Measurements from ENCODE around the gene NUMB.

Gene NUMB

GRCh38 chr14:73265721-73266046 is 192.7 kb downstream of the NUMB start:
- no peaks in the 10 kb centered on the region for H3K36me3 ChIP-seq (ENCODE audit: insufficient read depth)
- no peaks in the 10 kb centered on the region for H3K27me3 ChIP-seq (ENCODE audit: insufficient read depth, low read depth)
- no peak overlapping the region for H3K27ac ChIP-seq
- H3K4me3 ChIP-seq (IDR thresholded peaks at IDR 0.05; ENCODE audit: insufficient read depth, low read depth, low read length) = no peak overlapping the region
- H2AFZ ChIP-seq (ENCODE audit: low read depth) = no peak overlapping the region
- no peaks in the 10 kb centered on the region for H3K79me2 ChIP-seq (ENCODE audit: insufficient read depth, low read depth)
- no peak overlapping the region for H3K9ac ChIP-seq
- no peak for TF ChIP-seq CTCF (conservative IDR thresholded peaks at IDR 0.05; ENCODE audit: low read depth, low read length)
- H3K4me2 ChIP-seq = no peak overlapping the region
- no peaks in the 10 kb centered on the region for H3K4me1 ChIP-seq (ENCODE audit: low read depth, poor library complexity, severe bottlenecking)
- H4K20me1 ChIP-seq (ENCODE audit: insufficient read depth) = no peaks in the 10 kb centered on the region

DNA sequence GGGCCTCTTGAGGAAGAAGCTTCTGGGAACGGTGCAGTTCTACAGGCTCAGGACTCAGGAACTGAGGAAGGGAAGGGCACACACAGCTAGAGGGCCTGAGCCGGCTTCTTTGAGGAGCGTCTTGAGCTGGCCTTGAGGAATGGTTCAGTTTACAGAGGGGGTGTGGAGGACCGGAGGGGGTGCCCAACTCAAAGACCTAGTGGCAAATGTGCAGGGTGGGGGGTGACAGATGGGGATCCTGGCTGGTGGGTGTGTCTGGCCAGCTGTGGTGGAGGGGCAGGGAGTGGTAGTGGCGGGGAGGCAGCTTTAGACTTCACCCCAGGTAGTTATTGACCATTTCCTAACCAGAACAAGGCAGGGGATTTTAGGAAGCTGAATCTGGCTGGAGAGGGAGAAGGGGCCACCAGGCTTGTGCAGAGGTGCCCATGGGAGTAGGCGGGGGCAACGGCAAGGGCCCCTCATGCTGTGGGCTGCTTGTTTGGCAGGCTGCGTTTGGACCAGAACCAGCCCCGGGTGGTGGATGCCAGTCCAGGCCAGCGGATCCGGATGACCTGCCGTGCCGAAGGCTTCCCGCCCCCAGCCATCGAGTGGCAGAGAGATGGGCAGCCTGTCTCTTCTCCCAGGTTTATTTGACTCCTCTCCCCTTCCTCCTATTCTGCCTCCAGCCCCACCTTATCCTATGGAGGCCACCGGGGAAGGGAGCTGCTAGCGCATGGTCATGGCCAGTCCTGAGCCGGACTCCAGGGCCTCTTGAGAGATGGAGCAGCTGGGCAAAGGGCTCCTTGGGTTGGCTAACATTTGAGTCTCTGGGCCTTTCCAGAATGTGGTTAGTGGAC is 193.2 kb downstream of the NUMB start:
- H4K20me1 ChIP-seq (ENCODE audit: insufficient read depth) = no peaks in the 10 kb centered on the region
- H3K4me2 ChIP-seq = no peak overlapping the region
- H3K4me3 ChIP-seq (IDR thresholded peaks at IDR 0.05; ENCODE audit: insufficient read depth, low read depth, low read length) = no peak overlapping the region
- TF ChIP-seq CTCF (conservative IDR thresholded peaks at IDR 0.05; ENCODE audit: low read depth, low read length) = no peak
- no peaks in the 10 kb centered on the region for H3K36me3 ChIP-seq (ENCODE audit: insufficient read depth)
- H2AFZ ChIP-seq (ENCODE audit: low read depth) = no peak overlapping the region
- no peak overlapping the region for H3K27ac ChIP-seq
- no peaks in the 10 kb centered on the region for H3K27me3 ChIP-seq (ENCODE audit: insufficient read depth, low read depth)
- no peaks in the 10 kb centered on the region for H3K4me1 ChIP-seq (ENCODE audit: low read depth, poor library complexity, severe bottlenecking)
- H3K9ac ChIP-seq = no peak overlapping the region
- H3K79me2 ChIP-seq (ENCODE audit: insufficient read depth, low read depth) = no peaks in the 10 kb centered on the region

DNA sequence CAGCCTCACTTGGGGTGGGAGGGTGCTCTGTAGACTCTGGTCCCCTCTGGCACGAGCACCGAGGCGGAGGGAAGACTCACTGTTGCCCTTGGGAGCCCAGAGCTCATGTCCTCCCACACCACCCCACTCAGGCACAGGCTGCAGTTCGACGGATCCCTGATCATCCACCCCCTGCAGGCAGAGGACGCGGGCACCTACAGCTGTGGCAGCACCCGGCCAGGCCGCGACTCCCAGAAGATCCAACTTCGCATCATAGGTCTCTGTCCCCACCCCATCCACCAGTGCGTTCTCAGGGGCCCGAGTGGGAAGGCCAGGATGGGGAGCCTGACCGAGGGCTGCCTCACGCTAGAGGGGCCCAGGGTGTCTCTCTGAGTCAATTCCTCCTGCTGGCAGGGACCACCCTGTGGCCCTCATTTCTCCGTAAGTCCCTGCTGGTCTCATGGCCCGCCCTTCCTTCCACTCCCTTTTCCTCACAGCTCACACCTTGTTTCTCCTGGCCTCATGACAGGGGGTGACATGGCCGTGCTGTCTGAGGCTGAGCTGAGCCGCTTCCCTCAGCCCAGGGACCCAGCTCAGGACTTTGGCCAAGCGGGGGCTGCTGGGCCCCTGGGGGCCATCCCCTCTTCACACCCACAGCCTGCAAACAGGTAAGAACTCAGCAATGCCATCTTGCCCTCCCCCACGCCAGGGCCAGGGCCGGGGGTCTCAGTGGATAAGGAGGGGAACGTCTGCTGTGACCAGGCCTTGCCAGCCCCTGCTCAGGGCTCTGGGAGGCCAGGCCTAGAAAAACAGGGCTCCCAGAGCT is 194.1 kb downstream of the NUMB start:
- no peaks in the 10 kb centered on the region for H4K20me1 ChIP-seq (ENCODE audit: insufficient read depth)
- no peak overlapping the region for H3K27ac ChIP-seq
- H3K9ac ChIP-seq = no peak overlapping the region
- H3K4me2 ChIP-seq = no peak overlapping the region
- H2AFZ ChIP-seq (ENCODE audit: low read depth) = no peak overlapping the region
- no peaks in the 10 kb centered on the region for H3K27me3 ChIP-seq (ENCODE audit: insufficient read depth, low read depth)
- H3K4me1 ChIP-seq (ENCODE audit: low read depth, poor library complexity, severe bottlenecking) = no peaks in the 10 kb centered on the region
- no peak overlapping the region for H3K4me3 ChIP-seq (IDR thresholded peaks at IDR 0.05; ENCODE audit: insufficient read depth, low read depth, low read length)
- no peak for TF ChIP-seq CTCF (conservative IDR thresholded peaks at IDR 0.05; ENCODE audit: low read depth, low read length)
- no peaks in the 10 kb centered on the region for H3K36me3 ChIP-seq (ENCODE audit: insufficient read depth)
- H3K79me2 ChIP-seq (ENCODE audit: insufficient read depth, low read depth) = no peaks in the 10 kb centered on the region

DNA sequence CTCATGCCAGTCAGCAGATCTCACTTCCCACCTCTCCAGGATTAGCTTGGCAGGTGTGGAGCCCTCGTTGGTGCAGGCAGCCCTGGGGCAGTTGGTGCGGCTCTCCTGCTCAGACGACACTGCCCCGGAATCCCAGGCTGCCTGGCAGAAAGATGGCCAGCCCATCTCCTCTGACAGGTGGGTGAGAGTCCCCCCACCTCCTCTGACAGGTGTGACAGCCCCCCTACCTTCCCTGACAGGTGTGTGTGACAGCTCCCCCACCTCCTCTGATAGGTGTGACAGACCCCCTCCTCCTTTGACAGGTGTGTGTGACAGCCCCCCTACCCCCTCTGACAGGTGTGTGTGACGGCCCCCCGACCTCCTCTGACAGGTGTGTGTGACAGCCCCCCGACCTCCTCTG is 194.7 kb downstream of the NUMB start:
- H3K36me3 ChIP-seq (ENCODE audit: insufficient read depth) = no peaks in the 10 kb centered on the region
- TF ChIP-seq CTCF (conservative IDR thresholded peaks at IDR 0.05; ENCODE audit: low read depth, low read length) = no peak
- no peak overlapping the region for H3K4me3 ChIP-seq (IDR thresholded peaks at IDR 0.05; ENCODE audit: insufficient read depth, low read depth, low read length)
- H3K9ac ChIP-seq = no peak overlapping the region
- H3K27me3 ChIP-seq (ENCODE audit: insufficient read depth, low read depth) = no peaks in the 10 kb centered on the region
- H4K20me1 ChIP-seq (ENCODE audit: insufficient read depth) = no peaks in the 10 kb centered on the region
- H3K4me2 ChIP-seq = no peak overlapping the region
- no peaks in the 10 kb centered on the region for H3K4me1 ChIP-seq (ENCODE audit: low read depth, poor library complexity, severe bottlenecking)
- H3K79me2 ChIP-seq (ENCODE audit: insufficient read depth, low read depth) = no peaks in the 10 kb centered on the region
- H2AFZ ChIP-seq (ENCODE audit: low read depth) = no peak overlapping the region
- H3K27ac ChIP-seq = no peak overlapping the region
